Mesenchymal stem cell (in vitro differentiated cells and primary cell): ENCODE results near the gene TRPM4.
A peak's percentile ranks its signal among the peaks of the same experiment; 100 is the strongest.

ENCODE experiments used
- DNase-seq: peaks from one replicate; pipeline ENCODE4 v3.0.0-alpha.2; 2013
- H2AFZ ChIP-seq: one replicate; pipeline ENCODE4 v1.6.1; 2013; ENCODE audit warnings: low read depth, mild to moderate bottlenecking, control low read depth, inconsistent platforms, low read length, moderate library complexity
- H2AK5ac ChIP-seq: 2 replicates; pipeline ENCODE4 v1.6.1; 2013; ENCODE audit warnings: low read length, moderate library complexity, mild to moderate bottlenecking, inconsistent platforms; ENCODE audit not compliant: severe bottlenecking
- H2BK120ac ChIP-seq: one replicate; pipeline ENCODE4 v1.6.1; 2013; ENCODE audit warnings: low read depth, mild to moderate bottlenecking, inconsistent platforms, low read length, moderate library complexity
- H2BK12ac ChIP-seq, 2 experiments: one replicate each; pipeline ENCODE4 v1.6.1; 2013; ENCODE audit warnings: inconsistent platforms in 2 of 2, low read length in 2 of 2, mild to moderate bottlenecking in 2 of 2, moderate library complexity in 2 of 2, control low read depth in 1 of 2
- H2BK15ac ChIP-seq: one replicate; pipeline ENCODE4 v1.6.1; 2013; ENCODE audit warnings: mild to moderate bottlenecking, low read depth, inconsistent platforms; ENCODE audit not compliant: poor library complexity, severe bottlenecking
- H2BK5ac ChIP-seq: 2 replicates; pipeline ENCODE4 v1.6.1; 2013; ENCODE audit warnings: low read depth, mild to moderate bottlenecking, low read length, control low read depth, inconsistent platforms; ENCODE audit not compliant: poor library complexity, severe bottlenecking
- H3K14ac ChIP-seq, 2 experiments: one replicate each; pipeline ENCODE4 v1.6.1; 2013; ENCODE audit warnings: inconsistent platforms in 2 of 2, low read length in 2 of 2, control low read depth in 1 of 2, mild to moderate bottlenecking in 1 of 2, moderate library complexity in 1 of 2
- H3K18ac ChIP-seq, 2 experiments: one replicate each; pipeline ENCODE4 v1.6.1; 2013; ENCODE audit warnings: inconsistent platforms in 2 of 2, low read length in 2 of 2, control low read depth in 1 of 2, low read depth in 1 of 2, mild to moderate bottlenecking in 1 of 2
- H3K23ac ChIP-seq, 2 experiments: one replicate each; pipeline ENCODE4 v1.6.1; 2013; ENCODE audit warnings: inconsistent platforms in 2 of 2, low read length in 2 of 2, mild to moderate bottlenecking in 2 of 2, moderate library complexity in 2 of 2, control low read depth in 1 of 2
- H3K27ac ChIP-seq: 2 replicates; pipeline ENCODE4 v1.5.1; 2013; ENCODE audit warnings: mild to moderate bottlenecking, moderate library complexity, low read length, control low read depth, inconsistent platforms; ENCODE audit not compliant: poor library complexity, severe bottlenecking
- H3K27me3 ChIP-seq, 2 experiments: 2 replicates each; pipeline versions ENCODE4 v1.6.1 to v1.7.0; 2013; ENCODE audit warnings: low read length in 2 of 2, mild to moderate bottlenecking in 2 of 2, moderate library complexity in 2 of 2, control low read depth in 1 of 2, inconsistent platforms in 1 of 2; ENCODE audit not compliant: control insufficient read depth in 1 of 2, insufficient read depth in 1 of 2
- H3K36me3 ChIP-seq, 2 experiments: 2 replicates each; pipeline versions ENCODE4 v1.6.1 to v1.7.0; 2013; ENCODE audit warnings: low read length in 2 of 2, control low read depth in 1 of 2, inconsistent platforms in 1 of 2, low read depth in 1 of 2, mild to moderate bottlenecking in 1 of 2; ENCODE audit not compliant: insufficient read depth in 2 of 2, control insufficient read depth in 1 of 2
- H3K4ac ChIP-seq, 2 experiments: one replicate each; pipeline ENCODE4 v1.6.1; 2013; ENCODE audit warnings: inconsistent platforms in 2 of 2, low read length in 2 of 2, mild to moderate bottlenecking in 2 of 2, moderate library complexity in 2 of 2, control low read depth in 1 of 2, low read depth in 1 of 2
- H3K4me1 ChIP-seq: 2 replicates; pipeline ENCODE4 v1.6.1; 2013; ENCODE audit warnings: low read depth, low read length, control low read depth; ENCODE audit not compliant: control insufficient read depth, insufficient read depth
- H3K4me2 ChIP-seq: 2 replicates; pipeline ENCODE4 v1.6.1; 2013; ENCODE audit warnings: low read length, mild to moderate bottlenecking, inconsistent platforms; ENCODE audit not compliant: poor library complexity, severe bottlenecking
- H3K4me3 ChIP-seq, 2 experiments: 2 replicates each; pipeline versions ENCODE4 v1.5.1 to v1.7.0; 2013; ENCODE audit warnings: low read length in 2 of 2, mild to moderate bottlenecking in 2 of 2, control low read depth in 1 of 2, low read depth in 1 of 2; ENCODE audit not compliant: insufficient read depth in 1 of 2
- H3K79me1 ChIP-seq: replicated peaks from 2 replicates; pipeline ENCODE4 v1.6.1; 2013; ENCODE audit warnings: mild to moderate bottlenecking, control low read depth, low read length, inconsistent platforms; ENCODE audit not compliant: poor library complexity, severe bottlenecking
- H3K9ac ChIP-seq: 2 replicates; pipeline ENCODE4 v1.7.0; 2013; ENCODE audit warnings: mild to moderate bottlenecking, low read length, moderate library complexity
- H3K9me3 ChIP-seq: 2 replicates; pipeline ENCODE4 v1.7.0; 2013; ENCODE audit warnings: mild to moderate bottlenecking, low read length; ENCODE audit not compliant: control insufficient read depth
- H4K8ac ChIP-seq: one replicate; pipeline ENCODE4 v1.6.1; 2013; ENCODE audit warnings: inconsistent platforms, mild to moderate bottlenecking, low read length, moderate library complexity
- H4K91ac ChIP-seq: one replicate; pipeline ENCODE4 v1.6.1; 2013; ENCODE audit warnings: mild to moderate bottlenecking, low read length, inconsistent platforms
- WGBS: methylation state at CpG from one replicate; pipeline ENCODE4 v1.1.7; 2013; ENCODE audit warnings: mixed read lengths; 5-methylcytosine and 5-hydroxymethylcytosine counted together

Gene TRPM4

DNA sequence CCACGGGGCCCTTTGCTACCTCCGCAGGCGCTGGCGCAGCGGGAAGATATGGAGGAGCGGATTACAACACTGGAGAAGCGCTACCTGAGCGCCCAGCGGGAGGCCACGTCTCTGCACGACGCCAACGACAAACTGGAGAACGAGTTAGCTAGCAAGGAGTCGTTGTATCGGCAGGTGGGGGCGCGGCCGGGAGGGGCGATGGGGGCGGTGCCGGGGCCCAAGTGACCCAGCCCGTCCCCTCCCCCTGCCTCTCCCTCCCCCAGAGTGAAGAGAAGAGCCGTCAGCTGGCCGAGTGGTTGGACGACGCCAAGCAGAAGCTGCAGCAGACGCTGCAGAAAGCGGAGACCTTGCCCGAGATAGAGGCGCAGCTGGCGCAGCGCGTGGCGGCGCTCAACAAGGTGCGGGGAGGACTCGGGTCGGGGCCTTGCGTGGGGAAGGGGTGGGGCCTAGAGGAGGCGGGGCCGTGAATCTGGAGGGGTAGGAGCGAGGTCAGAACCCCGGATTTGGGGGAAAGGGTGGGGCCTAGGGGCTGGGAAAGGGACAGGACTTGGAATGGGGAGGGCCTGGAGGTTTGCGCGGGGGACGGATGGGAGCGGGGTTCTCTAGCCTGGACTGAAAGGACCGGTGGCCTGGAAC, 24.5 kb upstream of the TRPM4 start:
- no peak overlapping the region for H3K4me3 ChIP-seq
- no peak overlapping the region for H2BK120ac ChIP-seq
- DNase-seq, result no peak
- H3K79me1 ChIP-seq, result peaks cover 2% of the 10 kb centered on the region
- no peak overlapping the region for H3K4ac ChIP-seq
- H3K14ac ChIP-seq, result no peak overlapping the region
- no peak overlapping the region for H3K4me2 ChIP-seq
- H3K9ac ChIP-seq, result no peak overlapping the region
- no peak overlapping the region for H3K23ac ChIP-seq
- H2BK5ac ChIP-seq, result no peak overlapping the region
- H3K18ac ChIP-seq, result no peak overlapping the region
- H4K8ac ChIP-seq, result no peak overlapping the region
- H3K9me3 ChIP-seq, result no peaks in the 10 kb centered on the region
- H2BK12ac ChIP-seq, result no peak overlapping the region
- peaks cover 0 to 8% of the 10 kb centered on the region in 2 experiments for H3K36me3 ChIP-seq
- no peak overlapping the region for H3K27ac ChIP-seq
- peaks cover 9% of the 10 kb centered on the region for H3K4me1 ChIP-seq
- H3K27me3 ChIP-seq, result peaks cover 0 to 30% of the 10 kb centered on the region in 2 experiments
- H2AK5ac ChIP-seq, result no peak overlapping the region
- no peak overlapping the region for H4K91ac ChIP-seq
- H2AFZ ChIP-seq, result no peak overlapping the region
- H2BK15ac ChIP-seq, result no peak overlapping the region
- WGBS, result 31% methylated on average over 43 of the region's 49 CpGs

DNA sequence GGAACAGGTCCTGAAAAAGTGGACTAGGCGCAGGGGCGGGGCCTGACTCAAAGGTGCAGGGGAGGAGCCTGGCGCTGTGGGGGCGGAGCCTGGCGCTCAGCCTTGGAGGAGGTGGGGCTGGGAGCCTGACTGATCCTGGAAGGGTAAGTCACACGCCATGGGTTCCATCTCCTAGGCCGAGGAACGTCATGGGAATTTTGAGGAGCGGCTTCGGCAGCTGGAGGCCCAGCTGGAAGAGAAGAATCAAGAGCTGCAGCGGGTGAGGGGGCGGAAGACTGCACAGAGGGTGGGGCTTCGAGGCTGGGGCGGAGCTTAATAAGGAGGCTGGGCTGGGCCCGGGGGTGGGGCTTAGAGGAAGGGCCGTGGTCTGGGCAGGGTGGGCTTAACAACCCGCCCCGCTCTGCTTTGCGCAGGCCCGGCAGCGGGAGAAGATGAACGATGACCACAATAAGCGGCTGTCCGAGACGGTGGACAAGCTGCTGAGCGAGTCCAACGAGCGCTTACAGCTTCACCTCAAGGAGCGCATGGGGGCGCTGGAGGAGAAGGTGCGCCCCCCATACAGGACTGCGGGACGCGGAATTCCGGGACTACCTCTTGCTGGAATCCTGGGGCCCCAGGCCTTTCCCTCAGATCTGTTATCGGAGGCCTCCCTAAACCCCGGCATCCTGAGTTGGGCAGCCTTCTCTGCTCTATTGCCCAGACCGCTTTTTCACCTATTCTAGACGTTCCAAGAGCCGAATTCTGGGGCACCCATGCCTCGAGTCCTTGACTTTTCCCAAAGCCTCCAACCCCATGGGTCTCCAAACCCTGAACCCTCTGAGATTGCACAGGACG, 23.8 kb upstream of the TRPM4 start:
- Histone ChIP-seq H3K27ac (no peak overlapping the region), H3K9ac (no peak overlapping the region), H3K79me1 (peaks cover under 1% of the 10 kb centered on the region), H4K8ac (no peak overlapping the region), H2BK12ac (no peak overlapping the region), H3K23ac (no peak overlapping the region), H3K4me1 (peaks cover 7% of the 10 kb centered on the region), H4K91ac (no peak overlapping the region), H2BK5ac (no peak overlapping the region), H3K27me3 (peaks cover 0 to 30% of the 10 kb centered on the region in 2 experiments), H3K18ac (no peak overlapping the region), H3K4me2 (no peak overlapping the region), H2AFZ (no peak overlapping the region), H3K9me3 (no peaks in the 10 kb centered on the region), H2AK5ac (no peak overlapping the region), H2BK120ac (no peak overlapping the region), H2BK15ac (no peak overlapping the region), H3K4ac (no peak overlapping the region), H3K4me3 (no peak overlapping the region), H3K14ac (no peak overlapping the region), H3K36me3 (peaks cover 0 to 8% of the 10 kb centered on the region in 2 experiments)
- WGBS, result 75% methylated on average over 42 of the region's 42 CpGs
- DNase-seq, result peak; percentile 54

DNA sequence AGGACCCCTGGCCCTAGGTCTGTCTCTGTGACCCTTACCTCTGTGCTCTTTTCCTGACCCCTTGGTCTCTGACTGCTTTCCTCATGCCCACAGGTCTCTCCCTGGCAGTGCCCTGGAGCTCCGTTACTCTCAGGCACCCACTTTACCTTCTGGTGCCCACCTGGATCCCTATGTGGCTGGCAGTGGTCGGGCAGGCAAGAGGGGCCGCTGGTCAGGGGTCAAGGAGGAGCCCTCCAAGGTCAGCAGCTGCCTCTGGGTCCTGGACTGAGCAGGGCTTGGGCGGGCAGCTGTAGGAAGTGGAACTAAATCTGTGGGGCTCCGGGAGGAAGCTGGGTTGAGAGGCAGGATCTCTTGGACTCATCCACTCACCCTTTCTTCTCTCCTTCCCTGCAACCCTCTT, 21.9 kb upstream of the TRPM4 start:
- no peak overlapping the region for H4K91ac ChIP-seq
- no peak overlapping the region for H2AK5ac ChIP-seq
- H2BK120ac ChIP-seq, result no peak overlapping the region
- peaks cover 0 to 3% of the 10 kb centered on the region in 2 experiments for H3K36me3 ChIP-seq
- 92% methylated on average over 3 of the region's 5 CpGs for WGBS
- no peak overlapping the region for H3K14ac ChIP-seq
- H2AFZ ChIP-seq, result no peak overlapping the region
- H3K4me3 ChIP-seq, result no peak overlapping the region
- H2BK12ac ChIP-seq, result no peak overlapping the region
- H3K27ac ChIP-seq, result no peak overlapping the region
- H3K18ac ChIP-seq, result no peak overlapping the region
- no peak overlapping the region for H3K9ac ChIP-seq
- H2BK15ac ChIP-seq, result no peak overlapping the region
- no peak overlapping the region for H3K4me2 ChIP-seq
- H2BK5ac ChIP-seq, result no peak overlapping the region
- no peaks in the 10 kb centered on the region for H3K9me3 ChIP-seq
- no peak overlapping the region for H3K4ac ChIP-seq
- no peaks in the 10 kb centered on the region for H3K79me1 ChIP-seq
- no peak for DNase-seq
- peak overlapping the region in 1 of 2 experiments; percentile 59 for H3K23ac ChIP-seq
- H4K8ac ChIP-seq, result no peak overlapping the region
- peaks cover 7% of the 10 kb centered on the region for H3K4me1 ChIP-seq
- H3K27me3 ChIP-seq, result peaks cover 0 to 24% of the 10 kb centered on the region in 2 experiments

DNA sequence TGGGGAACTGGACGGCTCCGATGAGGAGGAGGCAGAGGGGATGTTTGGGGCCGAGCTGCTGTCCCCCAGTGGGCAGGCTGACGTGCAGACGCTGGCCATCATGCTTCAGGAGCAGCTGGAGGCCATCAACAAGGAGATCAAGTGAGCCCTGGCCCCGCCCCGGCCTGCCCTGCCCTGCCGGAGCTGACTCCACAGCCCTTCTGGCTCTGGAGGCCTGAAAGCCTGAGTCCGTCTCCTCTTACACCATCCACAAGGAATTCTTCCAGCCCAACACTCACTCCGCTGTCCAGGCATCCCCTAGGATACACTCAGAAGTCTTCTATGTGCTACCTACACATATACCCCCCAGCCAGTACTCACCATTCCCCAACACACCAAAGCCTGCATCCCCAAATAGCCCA, 20.8 kb upstream of the TRPM4 start:
- H2BK15ac ChIP-seq, result no peak overlapping the region
- no peak overlapping the region for H4K8ac ChIP-seq
- H3K4me2 ChIP-seq, result no peak overlapping the region
- DNase-seq, result peak; percentile 24
- peaks cover 0 to 3% of the 10 kb centered on the region in 2 experiments for H3K36me3 ChIP-seq
- H2AK5ac ChIP-seq, result no peak overlapping the region
- H3K18ac ChIP-seq, result no peak overlapping the region
- 74% methylated on average over 10 of the region's 10 CpGs for WGBS
- H3K14ac ChIP-seq, result no peak overlapping the region
- no peak overlapping the region for H3K27ac ChIP-seq
- H3K9ac ChIP-seq, result no peak overlapping the region
- H3K4me3 ChIP-seq, result no peak overlapping the region
- no peak overlapping the region for H2AFZ ChIP-seq
- no peak overlapping the region for H2BK120ac ChIP-seq
- H3K9me3 ChIP-seq, result no peaks in the 10 kb centered on the region
- peaks cover 0 to 24% of the 10 kb centered on the region in 2 experiments for H3K27me3 ChIP-seq
- no peak overlapping the region for H4K91ac ChIP-seq
- no peak overlapping the region for H2BK12ac ChIP-seq
- peaks cover 7% of the 10 kb centered on the region for H3K4me1 ChIP-seq
- H3K23ac ChIP-seq, result no peak overlapping the region
- H2BK5ac ChIP-seq, result no peak overlapping the region
- H3K79me1 ChIP-seq, result no peaks in the 10 kb centered on the region
- H3K4ac ChIP-seq, result no peak overlapping the region
